Adrenal gland (tissue), 12 donors: ENCODE data around the gene NDUFA3. TPM values are rescaled to one million over a fixed set of nuclear protein-coding genes. Genes with fewer than 3 reads are reported as not detected.

Experiments
- DNase-seq, 7 donors: peaks; one replicate each; pipeline ENCODE4 v3.0.0-alpha.2; 2019 to 2020
- H3K27ac ChIP-seq, 5 donors: fragments of 200-600 bp; sonication (generic) in 4 of 5; 1 replicate in 3 of 5; 2 replicates in 2 of 5; pipeline versions ENCODE4 v1.5.1 to v1.8.0; 2016 to 2020; ENCODE audit warnings: mild to moderate bottlenecking in 1 of 5
- H3K27me3 ChIP-seq: fragments of 200-600 bp; 2 replicates; pipeline ENCODE4 v1.8.0; 2021
- H3K36me3 ChIP-seq, 2 donors: fragments of 200-600 bp; replicated peaks in 1 of 2; 1 replicate in 1 of 2; 2 replicates in 1 of 2; pipeline versions ENCODE4 v1.5.1 to v1.8.0; 2018 to 2022
- H3K4me1 ChIP-seq, 2 donors: fragments of 200-600 bp; replicated peaks in 1 of 2; 1 replicate in 1 of 2; 2 replicates in 1 of 2; pipeline versions ENCODE4 v1.5.1 to v1.8.0; 2018 to 2021
- H3K4me3 ChIP-seq, 4 donors: fragments of 200-600 bp; sonication (generic) in 3 of 4; one replicate each; pipeline ENCODE4 v1.5.1; 2016 to 2018
- H3K9me3 ChIP-seq, 3 donors: fragments of 200-600 bp; sonication (generic) in 1 of 3; replicated peaks in 1 of 3; 1 replicate in 2 of 3; 2 replicates in 1 of 3; pipeline versions ENCODE4 v1.5.1 to v1.8.0; 2016 to 2021
- POLR2A ChIP-seq, 2 donors: fragments of 450-650 bp; IDR thresholded peaks; one replicate each; pipeline ENCODE4 v1.6.1; 2017; ENCODE audit warnings: antibody characterized with exemption in 2 of 2, mild to moderate bottlenecking in 2 of 2, moderate library complexity in 1 of 2
- WGBS, 4 donors: extraction: QIAGEN DNeasy Blood & Tissue Kit in 2 of 4; methylation state at CpG; one replicate each; pipeline versions ENCODE4 v1.1.5 to v1.1.7; 2013 to 2017; 5-methylcytosine and 5-hydroxymethylcytosine counted together
- intact Hi-C, 2 donors: fragments of 100-400 bp; cut with DNase I; formaldehyde crosslinking; loops; one replicate each; pipeline versions ENCODE4 v1.14.1 to v1.15.0; 2022 to 2023
- polyA plus RNA-seq, 3 donors: library from polyadenylated mRNA; stranded (reverse); fragments of 200-250 nt in 2 of 3; fragments of 350-450 nt in 1 of 3; fragmentation: Illumina TruSeq in 1 of 3; extraction: RNeasy Lipid Tissue Mini Kit (QIAGEN cat#74804) in 1 of 3; gene quantifications; one replicate each; pipeline ENCODE4 v1.2.3, GENCODE V29; 2013 to 2014
- total RNA-seq, 9 donors: library from RNA; depleted of rRNA in 4 of 9; stranded (reverse); fragments of >200 nt in 4 of 9; fragments of 120-200 nt in 1 of 9; fragmentation: NEBNext Ultra II Directional in 1 of 9; extraction: Animal tissue kit (Norgen Biotek cat#: 25700) in 1 of 9; gene quantifications; one replicate each; pipeline versions ENCODE4 v1.1.0 to v1.2.4, GENCODE V29; 2013 to 2023
- TF ChIP-seq, protein P1 (sequence below), 6 experiments: fragments of 450-650 bp in 4 of 6; fragments of 200-600 bp in 2 of 6; sonication (generic) in 1 of 6; IDR thresholded peaks; 1 replicate in 5 of 6; 2 replicates in 1 of 6; pipeline versions ENCODE4 v1.5.1 to v1.8.0; 2016 to 2021; ENCODE audit warnings: antibody characterized with exemption in 6 of 6, mild to moderate bottlenecking in 2 of 6, moderate library complexity in 1 of 6
- donor health status: healthy with polysubstance abuse.
- donor health status: Bipolar disorder and iron deficiency.
- donor health status: DM: yes; HTN: yes; CAD: no.
- donor health status: DM: no; HTN: no; CAD: no.
- donor health status: DM: no; HTN: no; CAD: no.
- donor health status: DM: yes; HTN: yes; CAD: no.

The NDUFA3 gene
- total and polyA plus RNA-seq, 12 donors = 33.2 to 1,730 (median 173) TPM

DNA sequence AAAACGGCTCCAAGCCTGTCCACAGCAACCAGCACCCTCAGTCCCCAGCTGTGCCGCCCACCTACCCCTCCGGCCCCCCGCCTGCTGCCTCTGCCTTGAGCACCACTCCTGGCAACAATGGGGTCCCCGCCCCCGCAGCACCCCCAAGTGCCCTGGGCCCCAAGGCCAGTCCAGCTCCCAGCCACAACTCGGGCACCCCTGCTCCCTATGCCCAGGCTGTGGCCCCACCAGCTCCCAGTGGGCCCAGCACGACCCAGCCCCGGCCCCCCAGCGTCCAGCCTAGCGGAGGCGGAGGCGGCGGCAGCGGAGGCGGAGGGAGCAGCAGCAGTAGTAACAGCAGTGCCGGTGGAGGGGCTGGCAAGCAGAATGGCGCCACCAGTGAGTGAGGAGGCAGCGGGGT lies 45.5 kb downstream of the NDUFA3 start:
- no peak for DNase-seq
- 79 to 93% (median 84%) methylated on average over 9 to 19 of the region's 19 CpGs for WGBS, 4 donors

DNA sequence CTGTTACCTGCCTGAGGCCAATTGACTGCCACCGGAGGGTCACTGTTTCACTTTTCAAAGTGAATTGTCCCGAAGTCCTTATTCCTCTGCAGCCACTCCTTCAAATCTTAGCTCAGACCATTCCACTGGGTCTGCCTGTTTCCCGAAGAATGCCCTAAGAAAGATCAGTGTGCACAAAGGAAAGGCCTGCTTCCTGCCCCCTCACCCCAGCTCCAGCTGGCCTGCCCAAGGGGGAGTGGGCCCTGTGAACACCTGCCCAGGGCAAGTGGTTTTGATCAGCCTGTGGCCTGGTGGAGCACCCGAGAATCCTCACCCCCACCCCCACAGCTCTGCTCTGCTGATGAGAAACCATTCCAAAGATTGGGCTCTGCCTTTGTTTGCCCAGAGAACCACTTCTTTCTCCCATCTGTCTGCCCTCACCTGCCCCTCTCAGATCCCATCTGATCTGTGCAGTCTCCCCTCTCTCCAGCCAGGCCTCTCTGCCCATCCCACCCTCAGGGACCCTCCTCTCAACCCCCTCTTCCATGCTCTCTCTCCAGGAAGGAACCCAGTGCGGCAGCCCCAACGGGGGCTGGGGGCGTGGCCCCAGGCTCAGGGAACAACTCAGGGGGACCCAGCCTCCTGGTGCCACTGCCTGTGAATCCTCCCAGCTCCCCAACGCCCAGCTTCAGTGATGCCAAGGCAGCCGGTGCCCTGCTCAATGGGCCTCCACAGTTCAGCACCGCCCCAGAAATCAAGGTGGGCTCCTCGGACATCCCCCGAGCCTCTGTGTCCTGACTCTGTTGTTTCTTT lies 46.6 kb downstream of the NDUFA3 start:
- 80 to 90% (median 85%) methylated on average over 9 to 12 of the region's 12 CpGs for WGBS, 4 donors
- Histone ChIP-seq H3K9me3 (no peaks in the 10 kb centered on the region), H3K4me1 (no peaks in the 10 kb centered on the region), H3K36me3 (peaks cover 0 to 100% of the 10 kb centered on the region in 2 donors), H3K4me3 (no peak overlapping the region), H3K27ac (no peak overlapping the region), H3K27me3 (no peaks in the 10 kb centered on the region)
- no peak for DNase-seq
- intact Hi-C loops = no loop called here
- TF ChIP-seq, protein P1, sequence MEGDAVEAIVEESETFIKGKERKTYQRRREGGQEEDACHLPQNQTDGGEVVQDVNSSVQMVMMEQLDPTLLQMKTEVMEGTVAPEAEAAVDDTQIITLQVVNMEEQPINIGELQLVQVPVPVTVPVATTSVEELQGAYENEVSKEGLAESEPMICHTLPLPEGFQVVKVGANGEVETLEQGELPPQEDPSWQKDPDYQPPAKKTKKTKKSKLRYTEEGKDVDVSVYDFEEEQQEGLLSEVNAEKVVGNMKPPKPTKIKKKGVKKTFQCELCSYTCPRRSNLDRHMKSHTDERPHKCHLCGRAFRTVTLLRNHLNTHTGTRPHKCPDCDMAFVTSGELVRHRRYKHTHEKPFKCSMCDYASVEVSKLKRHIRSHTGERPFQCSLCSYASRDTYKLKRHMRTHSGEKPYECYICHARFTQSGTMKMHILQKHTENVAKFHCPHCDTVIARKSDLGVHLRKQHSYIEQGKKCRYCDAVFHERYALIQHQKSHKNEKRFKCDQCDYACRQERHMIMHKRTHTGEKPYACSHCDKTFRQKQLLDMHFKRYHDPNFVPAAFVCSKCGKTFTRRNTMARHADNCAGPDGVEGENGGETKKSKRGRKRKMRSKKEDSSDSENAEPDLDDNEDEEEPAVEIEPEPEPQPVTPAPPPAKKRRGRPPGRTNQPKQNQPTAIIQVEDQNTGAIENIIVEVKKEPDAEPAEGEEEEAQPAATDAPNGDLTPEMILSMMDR (IDR thresholded peaks at IDR 0.05) = no peak
- TF ChIP-seq POLR2A (IDR thresholded peaks at IDR 0.05) = no peak

More for the DNA sequence above, 45.5 kb downstream of the NDUFA3 start:
- Histone ChIP-seq H3K4me1 (no peaks in the 10 kb centered on the region), H3K9me3 (no peaks in the 10 kb centered on the region), H3K27me3 (no peaks in the 10 kb centered on the region), H3K27ac (peak overlapping the region in 1 of 5 donors; percentile 31), H3K4me3 (no peak overlapping the region), H3K36me3 (peaks cover 0 to 100% of the 10 kb centered on the region in 2 donors)
- intact Hi-C loops = no loop called here
- TF ChIP-seq POLR2A (IDR thresholded peaks at IDR 0.05) = no peak
- TF ChIP-seq, protein P1 (IDR thresholded peaks at IDR 0.05) = no peak

GRCh38 chr19:54151362-54152035 lies 48.8 kb downstream of the NDUFA3 start:
- Histone ChIP-seq H3K4me3 (no peak overlapping the region), H3K27ac (no peak overlapping the region), H3K27me3 (no peaks in the 10 kb centered on the region), H3K9me3 (no peaks in the 10 kb centered on the region), H3K36me3 (peaks cover 0 to 100% of the 10 kb centered on the region in 2 donors), H3K4me1 (no peaks in the 10 kb centered on the region)
- WGBS, 4 donors = 83 to 88% (median 87%) methylated on average over 20 to 23 of the region's 23 CpGs
- no peak for DNase-seq
- intact Hi-C loops = no loop called here
- TF ChIP-seq POLR2A (IDR thresholded peaks at IDR 0.05) = no peak
- TF ChIP-seq, protein P1 (IDR thresholded peaks at IDR 0.05) = no peak

- Histone ChIP-seq H3K4me3 (no peak overlapping the region), H3K36me3 (peaks cover 0 to 100% of the 10 kb centered on the region in 2 donors), H3K27ac (peak overlapping the region in 1 of 5 donors; percentile 21), H3K27me3 (no peaks in the 10 kb centered on the region), H3K4me1 (no peaks in the 10 kb centered on the region), H3K9me3 (no peaks in the 10 kb centered on the region)
- intact Hi-C loops = no loop called here
- TF ChIP-seq POLR2A (IDR thresholded peaks at IDR 0.05) = no peak
- TF ChIP-seq, protein P1 (IDR thresholded peaks at IDR 0.05) = no peak
- 87% methylated on average over 7 to 12 of the region's 12 CpGs; no CpG with 5 or more reads in 1 of the 4 donors for WGBS, 4 donors
- no peak for DNase-seq
Observed at GRCh38 chr19:54152267-54152666, 49.6 kb downstream of the NDUFA3 start.
